Bladder microvascular endothelial cell (primary cell): ENCODE results near the gene ORMDL3. TPM values are rescaled to one million over a fixed set of nuclear protein-coding genes. Genes with fewer than 3 reads are reported as not detected.

Source experiments
- total RNA-seq: library from RNA; depleted of rRNA; stranded (reverse); fragments of >200 nt; gene quantifications from 2 replicates; pipeline ENCODE4 v1.2.3, GENCODE V29; 2014

Gene ORMDL3, protein sequence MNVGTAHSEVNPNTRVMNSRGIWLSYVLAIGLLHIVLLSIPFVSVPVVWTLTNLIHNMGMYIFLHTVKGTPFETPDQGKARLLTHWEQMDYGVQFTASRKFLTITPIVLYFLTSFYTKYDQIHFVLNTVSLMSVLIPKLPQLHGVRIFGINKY
- 17.8 and 40.2 TPM in 2 replicates for total RNA-seq

DNA sequence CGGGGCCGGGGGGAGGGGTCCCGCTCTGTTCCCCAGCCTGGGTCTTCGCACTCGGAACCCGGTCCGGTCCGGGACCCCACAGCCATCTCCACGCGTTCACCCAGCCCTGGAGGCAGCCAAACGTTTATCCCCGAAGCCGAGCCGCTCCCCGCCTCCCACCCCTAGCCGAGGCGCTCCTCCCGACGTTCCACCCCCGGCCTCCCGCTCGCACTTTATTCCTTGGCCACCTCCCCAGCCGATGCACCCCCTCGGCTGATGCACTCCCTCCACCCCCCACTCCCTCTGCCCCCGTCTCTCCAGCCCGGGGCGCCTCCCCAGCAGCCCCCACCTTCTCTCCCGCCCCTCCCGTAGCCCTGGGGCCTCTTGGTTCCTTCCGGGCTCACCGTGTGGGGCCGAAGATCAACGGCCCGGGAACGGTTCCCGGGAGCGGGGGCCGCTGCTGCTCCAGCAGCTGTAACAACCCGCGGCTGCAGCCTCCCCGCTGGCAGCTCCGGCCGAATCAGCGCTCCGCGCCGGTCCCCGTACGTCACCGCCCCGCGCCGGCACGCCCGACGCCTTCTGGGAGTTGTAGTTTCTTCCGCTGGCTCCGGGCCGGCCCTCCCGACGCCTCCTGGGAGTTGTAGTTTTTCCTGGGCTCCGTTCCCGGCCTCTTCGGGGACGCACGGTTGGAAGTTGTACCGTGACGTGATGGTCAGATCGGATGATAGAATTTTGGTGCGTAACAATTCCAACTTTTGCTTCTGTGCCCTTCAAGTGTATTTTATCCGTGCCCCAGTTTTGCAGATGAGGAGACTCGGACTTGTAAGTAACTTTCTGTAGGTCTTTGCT lies at the start of gene ORMDL3, which contains the start of gene LRRC3C:
Gene ORMDL3 (minus strand): TSS at position 501 of the 828 bp plus-strand sequence. CDS start 3,398 bp downstream, outside the sequence.
Gene LRRC3C (plus strand): TSS at position 632 of the 828 bp plus-strand sequence. CDS start 13,792 bp downstream, outside the sequence.

DNA sequence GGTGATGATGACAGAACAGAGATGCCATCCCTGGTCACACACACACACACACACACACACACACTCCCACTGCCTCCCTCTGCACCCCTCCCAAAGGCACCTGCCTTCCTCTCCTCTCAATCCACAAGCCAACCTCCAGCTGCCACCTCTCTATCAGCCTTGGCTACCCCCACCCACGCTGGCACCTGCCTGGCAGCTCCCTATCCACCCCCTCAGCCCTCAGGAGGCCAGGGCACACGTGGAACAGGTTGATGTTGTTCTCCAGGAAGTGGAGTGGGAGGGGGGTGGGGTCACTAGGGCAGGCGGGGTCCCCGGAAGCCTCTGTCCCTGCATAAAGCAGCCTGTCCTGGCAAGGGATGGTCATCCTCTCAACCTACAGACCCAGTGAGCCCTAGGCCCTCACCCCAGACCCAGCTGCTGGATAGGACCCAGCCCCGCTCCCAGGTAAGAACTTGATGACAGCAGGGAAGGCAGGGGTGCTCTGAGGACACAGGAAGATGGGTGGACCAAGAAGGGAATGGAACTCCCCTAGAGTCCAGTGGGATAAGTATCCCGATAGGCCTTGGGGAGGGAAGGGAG lies 35.3 kb upstream of the ORMDL3 start, which contains the start of gene GSDMA:
Gene GSDMA (plus strand): TSS at position 363 of the 579 bp plus-strand sequence. CDS start 2,684 bp downstream, outside the sequence.

Other genes with a start within 250 kb of the ORMDL3 start
- 2.8 and 8.2 TPM in 2 replicates for gene PGAP3, start 239.5 kb downstream of the ORMDL3 start, total RNA-seq
- 8.1 and 9.2 TPM in 2 replicates for gene ERBB2, start 227.5 kb downstream of the ORMDL3 start, total RNA-seq
- gene MIEN1, start 197.1 kb downstream of the ORMDL3 start, total RNA-seq, result 14.4 and 15.6 TPM in 2 replicates
- 0.16 TPM in 1 of 2 replicates, not detected in the other for gene GRB7, start 189.7 kb downstream of the ORMDL3 start, total RNA-seq
- not detected in 2 replicates for gene IKZF3, start 63.3 kb downstream of the ORMDL3 start, total RNA-seq
- not detected in 2 replicates for gene ZPBP2, start 59.4 kb downstream of the ORMDL3 start, total RNA-seq
- gene GSDMB, start 9.0 kb downstream of the ORMDL3 start, total RNA-seq, result 1.5 and 7.0 TPM in 2 replicates
- not detected in 2 replicates for gene LRRC3C, start 131 bp upstream of the ORMDL3 start, total RNA-seq
- not detected in 2 replicates for gene GSDMA, start 35.4 kb upstream of the ORMDL3 start, total RNA-seq
- 82.6 and 91.4 TPM in 2 replicates for gene PSMD3, start 53.2 kb upstream of the ORMDL3 start, total RNA-seq
- 0.19 and 0.97 TPM in 2 replicates for gene CSF3, start 87.8 kb upstream of the ORMDL3 start, total RNA-seq
- gene MED24, start 126.8 kb upstream of the ORMDL3 start, total RNA-seq, result 28.8 and 53.6 TPM in 2 replicates
- 13.3 and 26.4 TPM in 2 replicates for gene THRA, start 135.4 kb upstream of the ORMDL3 start, total RNA-seq
- 0.65 and 1.8 TPM in 2 replicates for gene NR1D1, start 173.0 kb upstream of the ORMDL3 start, total RNA-seq
- gene MSL1, start 194.4 kb upstream of the ORMDL3 start, total RNA-seq, result 28.7 and 55.9 TPM in 2 replicates
- gene CASC3, start 212.9 kb upstream of the ORMDL3 start, total RNA-seq, result 22.0 and 30.8 TPM in 2 replicates
- 1.1 and 1.8 TPM in 2 replicates for gene RAPGEFL1, start 249.9 kb upstream of the ORMDL3 start, total RNA-seq